ENCODE measurements around the gene DHFR. TPM values are rescaled to one million over a fixed set of nuclear protein-coding genes. Genes with fewer than 3 reads are reported as not detected.
"Not testable (repeated sequence)": the region's sequence is repeated elsewhere in the genome, so short reads cannot be mapped to it uniquely, and the experiment has no call there.

DHFR gene
- total RNA-seq, 1 donor from 2014 or later, result 20.1 TPM

- no peaks in the 10 kb centered on the region for H3K9me3 Mint-ChIP-seq (ENCODE audit: unreplicated experiment)
- no peak for DNase-seq (ENCODE audit: low spot score)
- H3K27ac Mint-ChIP-seq (ENCODE audit: unreplicated experiment), result no peak overlapping the region
- TF ChIP-seq, protein P1, sequence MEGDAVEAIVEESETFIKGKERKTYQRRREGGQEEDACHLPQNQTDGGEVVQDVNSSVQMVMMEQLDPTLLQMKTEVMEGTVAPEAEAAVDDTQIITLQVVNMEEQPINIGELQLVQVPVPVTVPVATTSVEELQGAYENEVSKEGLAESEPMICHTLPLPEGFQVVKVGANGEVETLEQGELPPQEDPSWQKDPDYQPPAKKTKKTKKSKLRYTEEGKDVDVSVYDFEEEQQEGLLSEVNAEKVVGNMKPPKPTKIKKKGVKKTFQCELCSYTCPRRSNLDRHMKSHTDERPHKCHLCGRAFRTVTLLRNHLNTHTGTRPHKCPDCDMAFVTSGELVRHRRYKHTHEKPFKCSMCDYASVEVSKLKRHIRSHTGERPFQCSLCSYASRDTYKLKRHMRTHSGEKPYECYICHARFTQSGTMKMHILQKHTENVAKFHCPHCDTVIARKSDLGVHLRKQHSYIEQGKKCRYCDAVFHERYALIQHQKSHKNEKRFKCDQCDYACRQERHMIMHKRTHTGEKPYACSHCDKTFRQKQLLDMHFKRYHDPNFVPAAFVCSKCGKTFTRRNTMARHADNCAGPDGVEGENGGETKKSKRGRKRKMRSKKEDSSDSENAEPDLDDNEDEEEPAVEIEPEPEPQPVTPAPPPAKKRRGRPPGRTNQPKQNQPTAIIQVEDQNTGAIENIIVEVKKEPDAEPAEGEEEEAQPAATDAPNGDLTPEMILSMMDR (IDR thresholded peaks at IDR 0.05; ENCODE audit: unreplicated experiment), result no peak
- no peak overlapping the region for H3K4me3 Mint-ChIP-seq (ENCODE audit: unreplicated experiment)
- peaks cover 8% of the 10 kb centered on the region for H3K4me1 Mint-ChIP-seq (ENCODE audit: unreplicated experiment)
- H3K36me3 Mint-ChIP-seq (ENCODE audit: low read depth, unreplicated experiment), result no peaks in the 10 kb centered on the region
- peaks cover 3% of the 10 kb centered on the region for H3K27me3 Mint-ChIP-seq (ENCODE audit: unreplicated experiment)
These were observed 65.8 kb downstream of the DHFR start for GRCh38 chr5:80588858-80589540.

DNA sequence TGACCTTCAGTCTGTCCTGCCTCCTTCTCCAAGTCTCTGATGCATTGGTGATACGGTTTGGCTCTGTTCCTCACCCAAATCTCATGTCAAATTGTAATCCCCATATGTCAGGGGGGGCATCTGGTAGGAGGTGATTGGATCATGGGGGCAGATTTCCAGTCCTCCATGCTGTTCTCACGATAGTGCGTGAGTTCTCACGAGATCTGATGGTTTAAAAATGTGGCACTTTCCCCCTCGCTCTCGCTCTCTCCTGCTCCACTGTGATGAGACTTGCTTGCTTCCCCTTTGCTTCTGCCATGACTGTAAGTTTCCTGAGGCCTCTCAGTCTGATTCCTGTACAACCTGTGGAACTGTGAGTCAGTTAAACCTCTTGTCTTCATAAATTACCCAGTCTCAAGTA lies 70.0 kb downstream of the DHFR start:
- no peak for DNase-seq (ENCODE audit: low spot score)
- H3K9me3 Mint-ChIP-seq (ENCODE audit: unreplicated experiment), result no peaks in the 10 kb centered on the region
- TF ChIP-seq, protein P1 (IDR thresholded peaks at IDR 0.05; ENCODE audit: unreplicated experiment), result no peak
- peaks cover 3% of the 10 kb centered on the region for H3K27me3 Mint-ChIP-seq (ENCODE audit: unreplicated experiment)
- no peaks in the 10 kb centered on the region for H3K36me3 Mint-ChIP-seq (ENCODE audit: low read depth, unreplicated experiment)
- H3K4me1 Mint-ChIP-seq (ENCODE audit: unreplicated experiment), result no peaks in the 10 kb centered on the region
- no peak overlapping the region for H3K4me3 Mint-ChIP-seq (ENCODE audit: unreplicated experiment)
- H3K27ac Mint-ChIP-seq (ENCODE audit: unreplicated experiment), result no peak overlapping the region

- not testable (repeated sequence) for H3K4me1 Mint-ChIP-seq (ENCODE audit: unreplicated experiment); H3K4me3 Mint-ChIP-seq (ENCODE audit: unreplicated experiment); H3K27ac Mint-ChIP-seq (ENCODE audit: unreplicated experiment); H3K27me3 Mint-ChIP-seq (ENCODE audit: unreplicated experiment); H3K36me3 Mint-ChIP-seq (ENCODE audit: low read depth, unreplicated experiment); H3K9me3 Mint-ChIP-seq (ENCODE audit: unreplicated experiment); DNase-seq (ENCODE audit: low spot score)
These were observed 74.5 kb downstream of the DHFR start for GRCh38 chr5:80580291-80580690.

DNA sequence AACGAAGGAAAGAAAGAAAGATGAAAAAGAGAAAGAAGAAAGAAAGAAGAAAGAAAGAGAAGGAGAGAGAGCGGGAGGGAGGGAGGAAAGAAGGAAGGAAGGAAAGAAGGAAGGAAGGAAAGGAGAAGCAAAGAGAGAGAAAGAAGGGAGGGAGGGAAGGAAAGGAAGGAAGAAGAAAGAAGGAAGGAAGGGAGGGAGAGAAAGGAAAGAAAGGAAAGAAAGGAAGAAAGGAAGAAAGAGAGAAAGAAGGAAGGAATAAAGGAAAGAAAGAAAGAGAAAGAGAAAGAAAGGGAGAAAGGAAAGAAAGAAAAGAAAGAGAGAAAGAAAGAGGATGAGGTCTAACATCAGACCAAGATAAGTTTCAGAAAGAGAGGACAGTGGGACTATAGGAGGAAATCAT lies 75.7 kb downstream of the DHFR start:
- Mint-ChIP-seq H3K36me3 (ENCODE audit: low read depth, unreplicated experiment) (no peaks in the 10 kb centered on the region), H3K9me3 (ENCODE audit: unreplicated experiment) (no peaks in the 10 kb centered on the region), H3K27ac (ENCODE audit: unreplicated experiment) (no peak overlapping the region), H3K27me3 (ENCODE audit: unreplicated experiment) (peaks cover 4% of the 10 kb centered on the region), H3K4me1 (ENCODE audit: unreplicated experiment) (no peaks in the 10 kb centered on the region), H3K4me3 (ENCODE audit: unreplicated experiment) (no peak overlapping the region)
- no peak for DNase-seq (ENCODE audit: low spot score)
- TF ChIP-seq, protein P1 (IDR thresholded peaks at IDR 0.05; ENCODE audit: unreplicated experiment), result no peak

DNA sequence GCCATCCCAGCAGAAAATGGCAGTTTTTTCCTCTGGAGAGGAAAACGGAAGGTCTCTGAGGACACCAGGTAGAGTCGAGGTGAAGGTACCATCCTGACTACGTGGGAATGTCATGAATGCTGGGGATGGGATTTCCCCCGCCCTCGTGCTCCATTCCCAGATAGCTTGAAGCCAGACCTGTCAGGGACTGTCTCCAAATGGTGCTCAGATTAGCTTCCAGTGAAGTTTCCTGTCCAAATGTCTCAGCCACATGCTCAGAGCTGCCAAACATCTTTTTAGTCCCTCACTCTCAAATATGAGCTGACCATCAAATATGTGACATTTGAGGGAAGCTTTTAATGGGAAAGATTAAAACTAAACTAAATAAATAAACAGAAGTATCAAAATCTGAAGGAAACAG lies 77.1 kb downstream of the DHFR start:
- H3K4me3 Mint-ChIP-seq (ENCODE audit: unreplicated experiment), result no peak overlapping the region
- H3K27me3 Mint-ChIP-seq (ENCODE audit: unreplicated experiment), result peaks cover 4% of the 10 kb centered on the region
- no peak for DNase-seq (ENCODE audit: low spot score)
- TF ChIP-seq, protein P1 (IDR thresholded peaks at IDR 0.05; ENCODE audit: unreplicated experiment), result no peak
- no peak overlapping the region for H3K27ac Mint-ChIP-seq (ENCODE audit: unreplicated experiment)
- H3K9me3 Mint-ChIP-seq (ENCODE audit: unreplicated experiment), result no peaks in the 10 kb centered on the region
- peaks cover 2% of the 10 kb centered on the region for H3K4me1 Mint-ChIP-seq (ENCODE audit: unreplicated experiment)
- H3K36me3 Mint-ChIP-seq (ENCODE audit: low read depth, unreplicated experiment), result peaks cover 4% of the 10 kb centered on the region
